ENCODE measurements around the gene DTX3.

GRCh38 chr12:57632073-57632957, 27.7 kb downstream of the DTX3 start:
- TF ChIP-seq CTCF (IDR thresholded peaks at IDR 0.05) = no peak
- no peak for TF ChIP-seq POLR2A (IDR thresholded peaks at IDR 0.05)
- no peak for TF ChIP-seq EP300 (IDR thresholded peaks at IDR 0.05)
